HG02938 (cell line): ENCODE results near the gene PSMD1.

ENCODE experiments used
- ATAC-seq: cut with Tn5 transposase; IDR thresholded peaks from one replicate; pipeline ENCODE4 v1.9.1; 2021; ENCODE audit warnings: mild to moderate bottlenecking, moderate library complexity; ENCODE audit not compliant: unreplicated experiment

PSMD1 gene

DNA sequence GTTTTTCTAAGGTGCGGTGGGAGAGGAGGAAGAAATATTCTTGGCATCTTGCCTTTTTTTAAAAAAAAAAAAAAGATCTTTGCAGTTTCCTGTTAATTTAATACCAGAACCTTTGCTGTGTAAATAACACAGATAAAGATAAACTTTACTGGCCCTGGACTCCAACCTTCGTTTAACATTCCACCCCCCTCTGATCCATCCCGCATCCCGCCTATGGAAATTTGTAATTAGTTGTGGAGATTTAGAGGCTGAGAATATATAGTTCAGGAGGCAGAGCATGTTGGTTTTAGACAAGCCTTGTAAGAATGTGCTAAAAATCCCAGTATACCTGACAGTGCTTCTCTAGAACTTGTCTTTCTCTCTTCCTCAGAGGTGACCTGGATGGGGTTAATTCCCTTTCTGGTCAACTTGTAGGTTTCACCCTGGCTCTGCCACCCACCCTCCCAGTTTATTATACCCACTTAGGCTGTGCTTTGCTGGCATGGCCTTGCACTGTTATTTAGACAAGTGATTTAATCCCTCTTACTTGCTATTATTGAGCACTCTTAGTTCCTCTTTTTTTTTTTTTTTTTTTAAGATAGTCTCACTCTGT, 22.3 kb upstream of the PSMD1 start:
- ATAC-seq = no peak

DNA sequence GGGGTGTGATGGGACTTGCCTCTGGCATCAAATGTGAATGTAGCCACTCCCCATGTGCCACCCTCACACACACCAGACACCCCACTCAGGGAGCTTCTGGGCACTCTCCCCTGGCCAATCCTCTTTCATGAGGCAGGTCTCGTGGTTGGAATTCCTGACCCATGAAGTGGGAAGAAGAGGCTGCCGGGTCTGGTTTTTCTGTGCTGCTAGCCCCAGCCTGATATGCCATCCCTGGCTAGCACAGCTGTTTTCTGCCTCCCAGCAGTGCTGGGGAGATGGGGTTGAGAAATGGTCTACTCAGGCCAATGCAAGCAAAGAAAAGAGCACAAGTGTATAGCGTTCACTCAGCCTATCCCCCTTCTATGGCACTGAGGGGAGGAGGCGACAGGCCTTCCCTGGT, 20.5 kb upstream of the PSMD1 start:
- no peak for ATAC-seq

DNA sequence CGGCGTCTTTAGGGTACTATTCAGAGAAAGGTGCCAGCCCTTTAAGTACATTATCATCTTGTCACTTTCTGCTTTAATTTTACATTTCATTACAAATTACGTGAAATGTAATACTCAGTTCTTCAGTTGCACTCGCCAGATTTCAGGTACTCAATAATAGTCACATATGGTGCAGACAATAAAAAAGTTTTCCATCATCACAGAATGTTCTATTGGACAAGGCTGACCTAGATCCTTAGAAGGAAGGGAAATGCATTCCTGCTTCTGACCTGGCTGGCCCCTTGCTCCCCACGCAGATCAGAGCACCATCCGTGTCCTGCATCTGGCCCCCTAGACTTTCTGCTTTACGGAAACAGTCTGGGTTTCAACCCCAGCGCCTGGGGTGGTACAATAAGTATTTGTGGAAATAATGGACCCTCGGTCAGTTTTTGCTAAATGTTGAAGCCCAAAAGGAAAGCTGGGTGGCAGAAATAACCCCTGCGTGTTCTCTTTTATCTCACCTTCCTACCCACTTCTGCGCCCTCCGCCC, 20.0 kb upstream of the PSMD1 start:
- no peak for ATAC-seq

DNA sequence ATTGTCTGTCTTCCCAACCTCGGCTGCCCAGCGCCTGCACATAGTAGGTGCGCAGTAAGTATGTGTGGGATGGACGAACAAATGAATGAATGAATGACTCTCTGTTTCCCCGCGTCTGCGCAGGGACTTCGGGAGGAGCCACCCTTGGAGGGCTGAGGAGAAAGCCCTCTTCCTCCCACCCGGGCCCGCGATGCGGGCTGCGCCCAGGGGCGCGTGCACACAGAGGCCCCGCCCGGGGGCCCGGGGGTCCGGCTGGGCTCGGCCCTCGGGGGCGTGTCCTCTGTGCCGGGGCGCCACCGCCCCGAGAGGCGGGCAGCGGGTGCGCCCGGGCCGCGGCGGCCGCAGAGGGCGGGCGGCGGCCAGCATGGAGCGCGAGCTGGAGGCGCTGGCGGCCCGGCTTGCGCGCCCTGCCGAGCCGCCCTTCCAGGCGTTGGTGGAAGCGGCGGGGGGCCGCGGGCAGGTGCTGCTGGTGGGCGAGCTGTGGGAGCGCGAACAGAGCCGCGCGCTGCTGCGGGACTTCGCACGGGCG, 19.4 kb upstream of the PSMD1 start, which contains the start of gene C2orf72:
C2orf72 (plus strand) TSS at position 322 of the 529 bp plus-strand sequence; CDS start at position 365, 43 bp downstream.
- no peak for ATAC-seq

DNA sequence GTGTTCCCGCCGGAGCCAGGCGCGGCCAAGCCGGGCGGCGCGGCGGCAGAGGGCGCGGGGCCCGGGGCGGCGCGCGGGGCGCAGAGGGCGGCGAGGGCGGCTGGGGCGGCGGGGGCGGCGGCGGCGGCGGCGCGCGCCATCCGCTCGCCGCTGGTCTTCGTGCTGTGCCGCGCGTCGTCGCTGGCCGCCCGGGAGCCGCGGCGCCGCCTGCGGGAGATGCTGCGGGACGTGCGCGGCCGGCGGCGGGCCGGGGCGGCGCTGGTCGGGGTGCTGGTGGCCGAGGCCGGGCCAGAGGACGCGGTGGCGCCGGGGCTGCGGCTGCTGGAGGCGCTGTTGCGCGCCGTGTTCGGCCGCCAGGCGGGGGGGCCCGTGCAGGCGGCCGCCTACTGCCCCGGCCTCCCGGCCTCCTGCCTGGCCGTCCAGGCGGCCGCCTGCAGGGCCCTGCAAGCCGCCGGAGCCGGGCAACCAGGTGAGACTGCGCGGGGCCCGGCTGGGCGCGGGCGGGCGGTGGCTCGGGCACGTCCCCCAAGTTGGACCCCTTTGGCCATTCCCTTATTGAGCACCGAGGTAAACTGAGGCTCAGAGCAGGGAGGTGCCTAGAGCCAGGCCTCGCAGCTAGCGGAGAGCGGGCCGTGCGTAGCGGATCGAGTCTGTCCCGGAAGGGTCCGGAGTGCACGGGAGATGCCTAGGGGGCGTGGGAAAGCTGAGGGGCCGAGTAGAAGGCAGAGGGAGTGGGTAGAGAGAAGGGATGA, 18.8 kb upstream of the PSMD1 start:
- no peak for ATAC-seq

DNA sequence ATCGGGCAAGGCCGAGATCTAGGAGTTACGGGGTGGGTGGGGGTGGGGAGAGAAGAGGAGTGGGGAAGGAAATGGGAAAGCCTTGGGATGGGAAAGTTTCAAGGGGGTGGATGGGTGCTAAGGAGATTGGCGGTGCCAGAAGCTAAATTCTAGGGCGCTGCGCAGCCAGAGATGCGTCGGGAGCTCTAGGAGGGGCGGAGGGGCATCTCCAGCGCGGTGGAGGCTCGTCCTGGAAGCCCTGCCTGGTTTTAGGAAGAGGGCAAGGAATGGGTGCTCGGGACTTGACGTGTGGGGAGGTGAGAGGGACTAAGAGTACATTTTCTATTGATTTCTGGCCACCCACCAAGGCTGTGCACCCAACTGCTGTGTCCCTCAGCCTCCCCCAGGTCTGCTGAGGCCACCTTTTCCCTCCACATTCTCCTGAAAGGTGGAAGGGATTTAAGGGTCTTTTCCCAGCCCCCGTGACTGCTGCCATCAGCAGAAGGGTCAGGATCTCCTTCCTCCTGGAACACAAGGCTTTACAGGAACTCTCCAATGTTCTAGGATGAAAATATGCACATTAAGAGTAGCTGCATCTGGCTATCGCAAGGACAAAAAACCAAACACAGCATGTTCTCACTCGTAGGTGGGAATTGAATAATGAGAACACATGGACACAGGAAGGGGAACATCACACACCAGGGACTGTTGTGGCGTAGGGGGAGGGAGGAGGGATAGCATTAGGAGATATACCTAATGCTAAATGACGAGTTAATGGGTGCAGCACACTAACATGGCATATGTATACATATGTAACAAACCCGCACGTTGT, 18.0 kb upstream of the PSMD1 start:
- ATAC-seq = no peak

DNA sequence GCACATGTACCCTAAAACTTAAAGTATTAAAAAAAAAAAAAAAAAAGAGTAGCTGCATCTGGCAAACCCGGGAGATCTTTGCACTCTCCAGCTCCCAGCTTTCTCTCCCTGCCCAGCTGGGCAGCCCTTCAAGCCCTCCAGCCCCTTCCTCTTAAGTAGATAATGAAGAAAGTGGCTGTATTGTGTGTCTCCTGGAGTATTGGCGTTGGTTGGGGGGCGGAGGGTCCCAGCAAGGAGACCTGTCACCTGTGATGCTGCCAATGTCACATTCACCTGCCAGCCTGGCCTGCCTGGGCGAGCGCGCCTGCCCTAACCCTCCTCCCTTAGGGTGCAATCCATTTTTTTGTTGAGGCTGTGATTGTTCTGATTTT, 17.4 kb upstream of the PSMD1 start:
- no peak for ATAC-seq

DNA sequence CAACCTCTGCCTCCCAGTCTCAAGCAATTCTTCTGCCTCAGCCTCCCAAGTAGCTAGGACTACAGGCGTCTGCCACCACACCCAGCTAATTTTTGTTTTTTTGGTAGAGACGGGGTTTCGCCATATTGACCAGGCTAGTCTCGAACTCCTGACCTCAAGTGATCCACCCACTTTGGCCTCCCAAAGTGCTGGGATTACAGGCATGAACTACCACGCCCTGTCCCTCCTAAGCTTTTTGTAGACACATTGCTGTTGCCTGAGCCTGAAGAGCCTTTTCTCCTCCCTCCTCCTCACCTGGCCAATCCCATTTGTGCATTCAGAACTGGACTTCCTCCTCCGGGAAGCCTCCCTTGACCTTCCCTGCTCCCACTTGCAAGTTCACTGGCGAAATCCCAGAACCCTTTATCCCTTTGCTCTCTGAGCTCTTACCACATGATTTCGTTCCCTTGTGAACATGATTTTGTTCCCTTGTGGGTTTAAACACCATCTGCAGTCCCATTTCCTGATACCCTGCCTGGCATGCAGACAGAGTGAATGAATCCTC, 16.8 kb upstream of the PSMD1 start:
- ATAC-seq = no peak

DNA sequence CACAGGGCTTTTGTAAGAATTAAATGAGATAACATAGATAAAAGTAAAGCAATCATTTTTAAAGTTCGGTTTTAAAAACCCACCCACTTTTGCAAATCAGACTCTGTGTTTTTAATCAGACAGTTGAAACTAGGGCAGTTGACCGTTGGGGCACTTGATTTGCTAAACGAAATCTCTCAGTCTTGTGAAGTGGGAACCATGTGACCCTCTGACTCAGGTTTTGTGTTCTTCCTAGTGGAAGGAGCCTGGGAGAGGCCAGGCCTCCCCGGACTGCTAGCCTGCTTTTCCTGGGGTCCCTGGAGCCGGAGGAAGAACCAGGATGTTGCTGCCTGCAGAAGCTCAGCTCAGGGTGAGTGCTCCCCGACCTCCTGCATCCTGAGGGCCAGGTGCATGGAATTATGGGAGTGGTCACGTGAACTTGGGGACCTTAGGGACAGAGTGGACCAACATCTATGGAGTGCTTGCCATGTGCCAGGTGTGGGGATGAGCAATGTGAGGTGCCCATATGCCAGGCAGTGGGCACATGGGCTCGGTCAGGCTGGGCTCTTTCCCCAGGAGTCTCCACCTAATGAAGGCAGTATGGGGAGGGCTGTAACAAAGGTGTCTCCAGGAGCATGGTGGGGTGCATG, 15.5 kb upstream of the PSMD1 start:
- ATAC-seq = no peak

DNA sequence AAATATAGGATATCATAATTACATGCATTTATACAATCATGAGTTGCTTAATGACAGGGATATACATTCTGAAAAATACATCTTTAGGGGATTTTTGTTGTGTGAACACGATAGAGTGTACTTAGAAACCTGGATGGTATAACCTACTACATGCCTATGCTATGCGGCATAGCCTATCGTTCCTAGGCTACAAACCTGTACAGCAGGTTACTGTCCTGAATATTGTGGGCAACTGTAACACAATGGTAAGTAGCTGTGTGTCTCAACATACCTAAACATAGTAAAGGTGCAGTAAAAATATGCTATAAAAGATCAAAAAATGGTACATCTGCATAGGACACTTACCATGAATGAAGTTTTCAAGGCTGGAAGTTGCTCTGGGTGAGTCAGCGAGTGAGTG, 12.9 kb upstream of the PSMD1 start:
- ATAC-seq = no peak

DNA sequence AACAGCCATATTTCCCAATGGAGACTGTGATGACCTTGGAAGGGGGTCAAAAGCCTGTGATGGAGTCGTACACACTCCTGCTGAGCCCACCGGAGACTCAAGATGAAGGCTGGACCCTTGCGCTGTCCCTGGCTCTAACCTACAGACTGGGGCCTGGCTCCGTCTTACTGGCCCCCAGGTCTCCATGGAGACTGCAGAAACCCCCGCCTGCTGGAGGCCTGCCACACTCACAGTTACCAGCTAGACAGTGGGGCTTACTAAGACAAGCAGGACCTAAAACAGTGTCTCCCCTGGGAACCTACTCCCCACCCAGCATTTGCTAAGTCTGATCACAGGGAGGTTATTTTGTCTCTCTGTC, 9.8 kb upstream of the PSMD1 start:
- ATAC-seq = no peak

DNA sequence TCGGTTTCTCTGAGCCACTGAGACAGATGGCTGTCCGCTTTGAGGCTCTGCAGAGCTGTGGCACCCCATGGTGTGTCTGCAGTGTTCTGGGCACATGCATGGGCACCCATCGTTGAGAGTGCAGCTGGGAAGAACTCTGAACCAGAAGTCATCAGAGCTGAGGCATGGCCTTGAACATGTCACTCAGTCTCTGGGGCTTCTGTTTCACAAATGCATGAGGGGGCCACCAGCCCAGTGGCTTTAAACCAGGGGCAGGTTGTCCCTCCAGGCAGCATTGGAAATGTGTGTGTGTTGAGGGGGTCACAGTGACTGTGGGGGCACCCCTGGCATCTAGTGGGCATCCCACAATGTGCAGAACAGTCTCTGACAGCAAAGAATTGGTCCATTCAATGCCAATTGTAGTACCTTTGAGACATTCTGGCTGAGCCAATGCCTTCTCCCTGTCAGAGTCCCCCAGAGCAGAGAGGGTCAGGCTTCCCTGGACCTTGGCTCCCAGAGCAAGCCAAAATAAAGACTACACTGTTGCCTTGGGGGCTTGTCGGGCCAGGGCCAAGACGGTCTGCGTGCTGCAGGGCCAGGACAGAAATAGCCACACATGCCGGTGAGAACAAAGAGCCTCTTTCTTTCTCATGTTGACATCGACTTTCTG, 9.3 kb upstream of the PSMD1 start:
- no peak for ATAC-seq

DNA sequence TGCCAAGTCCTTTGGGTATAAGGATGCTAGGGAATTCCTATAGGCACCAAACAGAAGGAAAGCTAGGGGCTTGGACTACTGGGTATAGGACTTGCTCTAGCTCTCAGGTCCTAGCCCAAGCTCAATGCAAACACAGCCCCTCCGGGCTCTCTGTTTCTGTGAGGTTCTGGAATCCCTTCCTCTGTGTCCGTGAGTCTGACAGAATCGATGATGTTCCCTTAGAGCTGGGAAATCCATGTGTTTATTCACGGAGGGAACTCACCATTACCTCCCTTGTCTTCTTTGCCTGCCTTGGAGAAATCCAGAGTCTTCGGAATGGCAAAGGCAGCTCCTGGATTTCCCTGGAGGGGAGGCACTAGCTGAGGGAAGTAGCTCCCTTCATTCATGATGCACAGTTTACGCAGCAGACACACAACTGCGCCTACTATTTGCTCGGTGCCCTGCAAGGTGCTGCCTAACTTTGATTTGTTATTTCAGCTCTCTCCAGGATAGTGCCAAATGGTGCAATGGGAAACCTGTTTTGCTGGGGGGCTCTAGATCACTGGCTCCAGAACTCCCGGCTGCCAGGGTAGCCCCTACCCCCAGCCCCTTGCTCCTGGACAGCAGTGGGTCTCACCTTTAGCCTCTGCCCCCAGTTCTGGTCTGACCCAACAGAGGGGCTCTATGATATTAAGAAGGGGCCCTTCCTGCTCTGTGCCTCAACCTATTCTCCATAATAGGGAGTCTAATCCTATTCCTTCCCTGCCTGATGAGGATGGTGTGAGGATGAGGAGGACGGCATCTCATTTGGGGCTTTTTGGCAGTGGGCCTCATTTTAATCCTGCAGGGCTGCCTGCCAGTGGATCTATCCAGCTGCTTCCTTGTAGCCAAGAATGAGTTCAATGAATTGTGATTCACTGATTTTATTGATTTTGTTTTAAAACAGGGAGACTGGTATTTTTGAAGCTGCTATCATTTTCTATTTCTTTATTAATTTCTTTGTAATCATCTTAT, 8.4 kb upstream of the PSMD1 start:
- no peak for ATAC-seq

DNA sequence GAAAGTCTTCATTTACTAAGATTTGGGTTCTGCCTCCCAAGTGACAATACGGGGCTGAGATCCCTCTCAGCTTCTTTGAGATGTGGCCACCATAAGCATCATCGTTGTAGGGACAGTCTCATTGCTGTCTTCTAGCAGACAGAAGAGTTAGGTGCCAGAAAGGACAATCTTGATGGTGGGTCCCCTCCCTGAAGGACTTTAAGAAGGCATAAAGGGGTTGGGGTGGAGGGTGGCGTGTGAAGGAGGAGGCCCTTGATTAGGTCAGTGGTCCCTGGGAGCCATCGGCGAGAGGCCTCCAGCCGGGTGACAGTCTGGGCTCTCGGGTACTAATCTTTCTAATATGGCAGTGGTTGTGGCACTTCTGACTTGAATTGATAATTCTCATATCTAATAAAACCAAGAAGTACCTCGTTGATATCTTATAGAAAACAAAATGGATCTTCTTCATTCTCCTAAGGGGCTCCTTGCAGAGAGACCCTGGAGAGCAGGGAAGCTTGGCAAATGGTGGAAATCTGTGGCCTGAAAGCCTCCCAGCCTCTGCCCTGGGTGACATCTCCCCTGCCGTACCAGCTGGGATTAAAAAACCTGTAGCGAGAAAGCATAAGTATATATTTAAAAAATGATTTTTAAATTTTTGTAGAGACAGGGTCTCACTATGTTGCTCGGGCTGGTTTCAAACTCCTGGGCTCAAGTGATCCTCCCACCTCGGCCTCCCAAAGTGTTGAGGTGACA, 7.2 kb upstream of the PSMD1 start:
- ATAC-seq = no peak

DNA sequence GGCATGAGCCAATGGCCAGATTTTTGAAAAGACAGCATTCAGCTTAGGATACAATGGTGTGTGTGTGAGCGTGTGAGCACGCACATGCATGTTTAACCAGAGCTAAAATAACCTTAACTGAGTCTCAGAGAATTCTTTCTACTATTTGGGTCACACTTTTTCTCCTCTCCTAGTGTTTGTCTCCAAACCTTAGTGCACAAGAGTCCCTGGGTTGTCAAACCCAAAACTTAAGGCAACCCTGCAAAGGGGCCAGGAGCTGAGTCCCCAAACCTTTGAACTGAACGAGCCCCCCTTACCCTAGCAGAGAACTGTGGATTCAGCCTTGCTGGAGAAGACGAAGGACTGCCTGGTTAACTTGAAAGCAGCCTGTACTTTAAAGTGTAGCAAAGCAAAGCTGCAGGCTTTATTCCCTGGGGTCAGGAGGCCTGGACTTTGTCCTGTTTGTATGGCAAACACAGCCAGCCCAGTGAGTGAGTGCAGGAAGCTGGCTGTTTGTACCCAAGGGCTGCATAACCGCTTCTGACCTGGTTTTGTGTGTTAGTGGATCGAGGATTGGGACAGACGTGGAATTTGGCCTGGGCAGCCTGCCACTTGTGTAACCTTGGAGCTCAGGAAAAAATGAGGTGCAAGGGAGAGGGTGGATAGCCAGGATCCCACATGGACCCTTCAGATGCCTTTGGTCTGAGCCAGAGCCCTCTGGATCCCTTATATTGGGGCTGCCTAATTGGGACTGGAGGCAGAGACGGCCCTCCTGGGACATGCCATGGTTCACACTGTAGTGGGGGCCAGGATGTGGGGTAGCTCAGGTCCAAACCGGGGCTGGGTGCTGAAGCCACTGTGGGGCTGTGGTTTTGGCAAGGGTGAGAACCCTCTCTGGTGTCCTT, 6.4 kb upstream of the PSMD1 start:
- no peak for ATAC-seq

DNA sequence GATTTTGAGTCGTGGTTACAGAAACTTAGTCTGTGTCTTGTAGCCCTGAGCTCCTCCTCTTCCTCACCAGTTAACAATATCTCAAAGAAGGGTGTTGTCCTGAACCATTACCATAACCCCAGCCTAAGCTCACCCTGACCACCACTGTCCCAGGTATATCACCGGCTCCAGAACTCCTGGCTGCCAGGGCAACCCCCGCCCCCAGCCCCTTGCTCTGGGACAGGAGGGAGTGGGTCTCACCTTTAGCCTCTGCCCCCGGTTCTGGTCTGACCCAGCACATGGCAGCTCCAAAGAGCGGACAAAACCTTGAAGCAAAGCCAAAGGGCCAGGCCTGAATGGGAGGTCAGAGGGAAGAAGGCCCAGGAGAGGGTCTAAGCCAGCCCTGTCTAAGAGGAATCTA, 5.6 kb upstream of the PSMD1 start:
- no peak for ATAC-seq
